ENCODE results near the gene ERMN. TPM values are rescaled to one million over a fixed set of nuclear protein-coding genes. Genes with fewer than 3 reads are reported as not detected.
"Not testable (repeated sequence)": the region's sequence is repeated elsewhere in the genome, so short reads cannot be mapped to it uniquely, and the experiment has no call there.

Gene ERMN
- total and polyA plus RNA-seq, 12 donors = 0.04 to 0.40 (median 0.13) TPM; not detected in 8

DNA sequence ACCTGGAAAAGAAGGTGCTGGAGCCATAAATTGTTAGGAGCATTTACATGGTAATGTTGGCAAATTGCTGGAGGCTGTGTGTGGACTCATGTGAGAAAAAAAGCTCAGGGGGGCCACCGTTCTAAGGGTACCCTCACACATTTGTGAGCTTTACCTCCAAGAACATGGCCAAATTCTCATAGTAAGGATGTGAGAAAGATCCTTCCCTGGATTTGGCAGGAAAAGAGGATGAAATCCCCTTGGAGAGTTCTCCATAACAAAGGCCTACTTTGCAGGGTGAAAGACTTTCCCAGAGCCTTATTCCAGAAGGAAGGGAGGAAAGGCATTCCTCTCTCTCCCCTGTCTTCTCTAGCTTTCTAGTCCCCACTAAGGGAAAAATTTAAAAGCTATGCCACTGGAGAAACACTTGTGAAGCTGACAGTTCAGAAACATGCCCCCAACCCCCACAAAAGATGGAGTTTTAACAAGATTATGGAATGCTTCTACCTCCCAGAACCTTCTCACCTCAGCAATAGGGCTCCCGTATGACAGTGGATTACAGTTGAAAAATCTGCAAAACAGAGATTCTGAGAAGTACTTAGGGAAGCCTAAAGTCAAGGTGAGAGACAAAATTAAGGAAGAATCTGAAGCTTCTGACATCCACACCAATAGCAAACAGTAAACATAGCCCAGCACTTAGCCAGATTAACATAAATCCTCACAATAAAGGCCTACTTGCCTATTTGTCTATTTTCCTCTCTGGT, 20.2 kb upstream of the ERMN start:
- no peak for DNase-seq
- intact Hi-C loops (cut with DNase I) = no loop called here
- H3K9me3 ChIP-seq (replicated peaks in 1 of 3) = no peaks in the 10 kb centered on the region
- TF ChIP-seq POLR2A (IDR thresholded peaks at IDR 0.05) = no peak
- TF ChIP-seq, protein P1, sequence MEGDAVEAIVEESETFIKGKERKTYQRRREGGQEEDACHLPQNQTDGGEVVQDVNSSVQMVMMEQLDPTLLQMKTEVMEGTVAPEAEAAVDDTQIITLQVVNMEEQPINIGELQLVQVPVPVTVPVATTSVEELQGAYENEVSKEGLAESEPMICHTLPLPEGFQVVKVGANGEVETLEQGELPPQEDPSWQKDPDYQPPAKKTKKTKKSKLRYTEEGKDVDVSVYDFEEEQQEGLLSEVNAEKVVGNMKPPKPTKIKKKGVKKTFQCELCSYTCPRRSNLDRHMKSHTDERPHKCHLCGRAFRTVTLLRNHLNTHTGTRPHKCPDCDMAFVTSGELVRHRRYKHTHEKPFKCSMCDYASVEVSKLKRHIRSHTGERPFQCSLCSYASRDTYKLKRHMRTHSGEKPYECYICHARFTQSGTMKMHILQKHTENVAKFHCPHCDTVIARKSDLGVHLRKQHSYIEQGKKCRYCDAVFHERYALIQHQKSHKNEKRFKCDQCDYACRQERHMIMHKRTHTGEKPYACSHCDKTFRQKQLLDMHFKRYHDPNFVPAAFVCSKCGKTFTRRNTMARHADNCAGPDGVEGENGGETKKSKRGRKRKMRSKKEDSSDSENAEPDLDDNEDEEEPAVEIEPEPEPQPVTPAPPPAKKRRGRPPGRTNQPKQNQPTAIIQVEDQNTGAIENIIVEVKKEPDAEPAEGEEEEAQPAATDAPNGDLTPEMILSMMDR (IDR thresholded peaks at IDR 0.05) = no peak
- no peak overlapping the region for H3K27ac ChIP-seq
- 56 to 69% (median 64%) methylated on average over 2 of the region's 2 CpGs for WGBS, 4 donors
- no peaks in the 10 kb centered on the region for H3K36me3 ChIP-seq (replicated peaks in 1 of 2)
- H3K4me3 ChIP-seq = no peak overlapping the region
- H3K4me1 ChIP-seq (replicated peaks in 1 of 2) = no peaks in the 10 kb centered on the region
- no peaks in the 10 kb centered on the region for H3K27me3 ChIP-seq

DNA sequence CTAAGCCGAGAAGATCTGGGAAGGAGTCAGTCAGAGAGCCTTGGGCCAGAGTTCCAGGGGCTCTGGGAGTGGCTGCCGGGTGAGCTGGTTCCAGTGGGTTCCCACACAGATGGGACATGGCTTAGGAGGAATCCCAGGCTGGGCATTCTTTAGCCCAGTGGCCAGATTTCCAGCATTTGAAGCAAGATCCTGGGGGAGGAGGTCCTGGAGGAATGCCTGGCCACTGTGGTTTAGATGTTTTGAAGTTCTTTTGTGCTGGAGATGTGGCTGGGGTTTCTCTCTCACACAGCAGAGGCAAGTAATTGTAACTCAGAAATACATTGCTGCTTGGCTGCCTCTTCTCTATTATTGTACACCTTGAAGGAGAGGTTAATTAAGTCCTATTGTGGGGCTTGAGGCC, 15.8 kb upstream of the ERMN start:
- DNase-seq; H3K27me3 ChIP-seq; H3K27ac ChIP-seq; H3K4me1 ChIP-seq (replicated peaks in 1 of 2); H3K9me3 ChIP-seq (replicated peaks in 1 of 3); H3K36me3 ChIP-seq (replicated peaks in 1 of 2); intact Hi-C loops (cut with DNase I); H3K4me3 ChIP-seq: not testable (repeated sequence)
- 81 to 92% (median 88%) methylated on average over 1 to 2 of the region's 2 CpGs for WGBS, 4 donors

DNA sequence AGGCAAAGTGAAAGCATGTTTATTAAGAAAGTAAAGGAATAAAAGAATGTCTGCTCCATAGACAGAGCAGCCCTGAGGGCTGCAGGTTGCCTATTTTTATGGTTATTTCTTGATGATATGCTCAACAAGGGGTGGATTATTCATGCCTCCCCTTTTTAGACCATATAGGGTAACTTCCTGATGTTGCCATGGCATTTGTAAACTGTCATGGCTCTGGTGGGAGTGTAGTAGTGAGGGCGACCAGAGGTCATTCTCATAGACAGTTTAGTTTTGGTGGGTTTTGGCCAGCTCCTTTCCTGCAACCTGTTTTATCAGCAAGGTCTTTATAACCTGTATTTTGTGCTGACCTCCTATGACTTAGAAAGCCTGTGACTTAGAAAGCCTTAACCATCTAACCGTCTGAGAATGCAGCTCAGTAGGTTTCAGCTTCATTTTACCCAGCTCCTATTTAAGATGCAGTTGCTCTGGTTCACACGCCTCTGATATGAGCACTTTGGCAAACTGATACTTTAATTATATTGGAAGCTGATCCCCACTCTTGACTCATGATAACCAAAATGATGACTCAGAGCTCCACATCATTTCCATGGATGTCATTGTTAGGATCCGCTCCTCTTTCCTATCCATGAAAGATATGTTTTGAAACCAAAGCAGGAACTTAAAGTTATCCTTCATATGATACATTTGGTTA, 14.5 kb upstream of the ERMN start:
- H3K9me3 ChIP-seq (replicated peaks in 1 of 3) = no peaks in the 10 kb centered on the region
- DNase-seq = no peak
- H3K27me3 ChIP-seq = no peaks in the 10 kb centered on the region
- no peaks in the 10 kb centered on the region for H3K36me3 ChIP-seq (replicated peaks in 1 of 2)
- intact Hi-C loops (cut with DNase I) = no loop called here
- WGBS, 4 donors = 65 to 82% (median 77%) methylated on average over 4 of the region's 4 CpGs
- no peak for TF ChIP-seq POLR2A (IDR thresholded peaks at IDR 0.05)
- TF ChIP-seq, protein P1 (IDR thresholded peaks at IDR 0.05) = no peak
- no peak overlapping the region for H3K27ac ChIP-seq
- no peak overlapping the region for H3K4me3 ChIP-seq
- no peaks in the 10 kb centered on the region for H3K4me1 ChIP-seq (replicated peaks in 1 of 2)

DNA sequence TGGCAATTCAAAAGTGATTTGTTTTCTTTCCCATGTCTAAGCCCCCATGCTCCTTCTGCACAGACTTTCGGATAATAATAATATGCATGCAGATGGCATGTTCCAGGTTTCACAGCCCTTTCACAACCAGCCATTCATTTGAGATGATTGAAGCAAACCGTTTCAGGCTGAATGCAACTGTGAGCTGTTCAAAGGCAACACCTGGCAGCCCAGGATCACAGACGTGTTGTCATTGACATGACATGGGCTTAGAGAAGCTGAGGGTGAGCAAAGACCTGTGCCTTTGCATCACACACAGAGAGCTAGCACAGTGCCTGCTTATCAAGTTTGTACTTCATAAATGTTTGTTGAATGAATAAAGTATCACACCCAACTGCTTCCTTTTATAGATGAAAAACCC, 12.4 kb upstream of the ERMN start:
- H3K4me3 ChIP-seq = no peak overlapping the region
- intact Hi-C loops (cut with DNase I) = no loop called here
- no peaks in the 10 kb centered on the region for H3K4me1 ChIP-seq (replicated peaks in 1 of 2)
- H3K9me3 ChIP-seq (replicated peaks in 1 of 3) = no peaks in the 10 kb centered on the region
- 49 to 62% (median 59%) methylated on average over 3 of the region's 3 CpGs for WGBS, 4 donors
- TF ChIP-seq, protein P1 (IDR thresholded peaks at IDR 0.05) = no peak
- no peak for TF ChIP-seq POLR2A (IDR thresholded peaks at IDR 0.05)
- H3K27me3 ChIP-seq = no peaks in the 10 kb centered on the region
- H3K36me3 ChIP-seq (replicated peaks in 1 of 2) = no peaks in the 10 kb centered on the region
- no peak for DNase-seq
- no peak overlapping the region for H3K27ac ChIP-seq
